Measurements from ENCODE around the gene MCOLN3.

Gene MCOLN3

DNA sequence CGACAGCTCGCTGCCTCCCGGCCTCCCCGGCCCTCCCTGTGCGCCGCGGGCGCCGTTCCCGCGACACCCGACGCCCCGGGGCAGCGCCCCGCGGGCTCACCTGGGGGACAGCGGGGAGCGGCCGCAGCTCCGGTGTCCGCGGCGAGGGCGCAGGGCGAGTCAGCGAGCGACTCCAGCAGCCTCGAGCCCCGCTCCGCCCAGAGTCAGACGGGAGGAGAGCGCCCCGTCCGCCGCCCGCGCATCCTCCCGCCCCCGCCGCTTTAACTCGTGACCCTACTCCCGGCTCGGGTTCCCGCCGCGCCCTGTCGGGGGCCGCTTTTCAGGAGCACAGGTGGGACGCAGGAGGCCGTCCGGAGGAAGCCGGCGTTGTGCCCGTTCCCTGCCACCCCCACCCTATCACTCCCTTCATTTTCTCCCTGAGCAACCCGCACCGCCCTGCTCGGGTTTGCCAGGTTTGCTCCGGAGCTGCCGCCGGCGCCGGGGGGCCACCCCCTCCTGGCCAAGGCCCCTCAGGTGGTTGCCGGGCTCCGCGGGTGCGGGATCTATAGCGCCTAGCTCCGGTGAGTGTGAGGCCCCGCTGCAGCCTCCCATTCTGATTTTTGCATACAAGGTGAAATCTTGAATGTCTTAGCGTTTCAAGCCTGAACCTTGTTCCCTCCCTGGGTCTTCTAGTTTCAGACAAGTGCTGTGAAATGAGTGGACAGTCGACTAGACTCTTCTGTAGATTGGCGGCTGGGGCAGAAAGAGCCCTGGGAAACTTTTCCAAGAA, at the start of gene MCOLN3:
Gene MCOLN3 (minus strand): TSS at position 205 of the 769 bp plus-strand sequence. CDS start 3,140 bp downstream, outside the sequence.
- TF ChIP-seq, protein P1, sequence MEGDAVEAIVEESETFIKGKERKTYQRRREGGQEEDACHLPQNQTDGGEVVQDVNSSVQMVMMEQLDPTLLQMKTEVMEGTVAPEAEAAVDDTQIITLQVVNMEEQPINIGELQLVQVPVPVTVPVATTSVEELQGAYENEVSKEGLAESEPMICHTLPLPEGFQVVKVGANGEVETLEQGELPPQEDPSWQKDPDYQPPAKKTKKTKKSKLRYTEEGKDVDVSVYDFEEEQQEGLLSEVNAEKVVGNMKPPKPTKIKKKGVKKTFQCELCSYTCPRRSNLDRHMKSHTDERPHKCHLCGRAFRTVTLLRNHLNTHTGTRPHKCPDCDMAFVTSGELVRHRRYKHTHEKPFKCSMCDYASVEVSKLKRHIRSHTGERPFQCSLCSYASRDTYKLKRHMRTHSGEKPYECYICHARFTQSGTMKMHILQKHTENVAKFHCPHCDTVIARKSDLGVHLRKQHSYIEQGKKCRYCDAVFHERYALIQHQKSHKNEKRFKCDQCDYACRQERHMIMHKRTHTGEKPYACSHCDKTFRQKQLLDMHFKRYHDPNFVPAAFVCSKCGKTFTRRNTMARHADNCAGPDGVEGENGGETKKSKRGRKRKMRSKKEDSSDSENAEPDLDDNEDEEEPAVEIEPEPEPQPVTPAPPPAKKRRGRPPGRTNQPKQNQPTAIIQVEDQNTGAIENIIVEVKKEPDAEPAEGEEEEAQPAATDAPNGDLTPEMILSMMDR (IDR thresholded peaks at IDR 0.05; ENCODE audit: extremely low read depth, missing control alignments) = no peak
- DNase-seq (ENCODE audit: low spot score) = peak; percentile 72

GRCh38 chr1:85093644-85094043, 45.3 kb upstream of the MCOLN3 start:
- DNase-seq (ENCODE audit: low spot score) = no peak
- TF ChIP-seq, protein P1 (IDR thresholded peaks at IDR 0.05; ENCODE audit: extremely low read depth, missing control alignments) = no peak

GRCh38 chr1:85091671-85092280, 43.5 kb upstream of the MCOLN3 start:
- no peak for DNase-seq (ENCODE audit: low spot score)
- TF ChIP-seq, protein P1 (IDR thresholded peaks at IDR 0.05; ENCODE audit: extremely low read depth, missing control alignments) = no peak

DNA sequence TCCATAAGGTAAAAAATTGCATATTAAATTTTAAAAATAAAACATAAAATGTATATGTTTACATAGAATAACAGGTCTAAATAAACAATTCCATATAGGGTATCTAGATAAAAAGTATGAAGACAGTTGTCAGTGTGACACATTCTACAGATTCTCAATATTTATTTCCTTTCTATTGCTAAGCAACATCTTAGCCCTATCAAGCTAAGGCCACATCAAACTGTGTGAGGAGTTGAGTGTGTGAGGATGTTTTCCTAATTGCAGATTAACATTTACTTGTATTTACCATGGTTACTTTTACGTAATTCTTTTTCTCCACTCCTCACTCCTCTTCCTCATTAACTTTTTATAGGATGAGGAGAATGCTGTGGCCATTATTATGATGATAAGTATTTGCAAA, 41.9 kb upstream of the MCOLN3 start:
- TF ChIP-seq, protein P1 (IDR thresholded peaks at IDR 0.05; ENCODE audit: extremely low read depth, missing control alignments) = no peak
- DNase-seq (ENCODE audit: low spot score) = no peak

DNA sequence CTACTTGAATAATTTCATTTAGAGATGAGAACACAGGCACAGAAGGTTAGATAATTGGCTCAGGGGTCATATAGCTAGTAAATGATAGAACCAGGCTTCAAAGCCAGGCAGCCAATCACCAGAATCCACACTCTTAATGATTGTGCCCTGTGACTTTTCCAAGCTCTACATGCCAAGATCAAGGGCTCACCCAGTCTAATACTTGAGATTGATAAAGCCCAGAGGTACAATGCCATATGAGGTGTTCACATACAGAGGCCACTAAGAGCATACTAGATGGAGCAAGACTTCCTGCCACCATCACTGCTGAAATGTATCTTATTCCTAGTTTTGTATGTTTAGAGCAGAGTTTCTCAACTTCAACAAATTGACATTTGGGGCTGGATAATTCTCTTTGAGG, 40.9 kb upstream of the MCOLN3 start:
- no peak for DNase-seq (ENCODE audit: low spot score)
- TF ChIP-seq, protein P1 (IDR thresholded peaks at IDR 0.05; ENCODE audit: extremely low read depth, missing control alignments) = no peak

- TF ChIP-seq, protein P1 (IDR thresholded peaks at IDR 0.05; ENCODE audit: extremely low read depth, missing control alignments) = no peak
- DNase-seq (ENCODE audit: low spot score) = no peak
Measured at GRCh38 chr1:85088408-85088784, 40.1 kb upstream of the MCOLN3 start.

DNA sequence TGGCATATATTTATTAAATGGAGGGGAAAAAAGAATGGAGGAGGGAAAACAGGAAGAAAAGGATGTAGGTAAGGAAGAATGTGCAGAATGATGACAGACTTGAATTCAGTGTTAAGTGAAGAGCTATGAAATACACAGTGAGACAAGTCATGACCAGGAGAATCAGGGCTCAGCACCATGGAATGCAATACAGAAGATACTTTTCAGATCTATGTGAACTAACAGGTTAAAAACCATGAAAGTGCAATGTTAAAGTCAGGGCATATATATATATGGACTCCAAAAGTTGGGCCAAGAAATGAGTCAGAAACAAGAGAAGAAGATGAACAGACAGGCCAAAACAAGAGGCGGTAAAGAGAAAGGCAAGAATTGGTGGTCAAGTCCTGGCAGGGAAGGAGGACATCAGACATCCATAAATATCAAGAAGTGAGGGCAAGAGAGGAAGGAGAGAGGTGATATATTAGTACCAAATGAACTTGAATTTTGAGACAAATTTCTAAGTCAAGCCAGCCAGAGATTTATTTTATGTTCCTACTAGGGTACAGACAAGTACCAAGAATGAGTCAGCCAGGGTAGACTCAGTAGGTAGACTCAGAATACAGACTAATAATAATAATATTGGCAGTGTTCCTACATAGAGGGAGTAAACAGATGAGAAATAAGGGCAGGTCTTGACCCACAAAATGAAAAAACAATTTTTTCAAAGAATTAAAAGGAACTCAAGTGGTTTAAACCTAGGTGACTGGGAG, 39.5 kb upstream of the MCOLN3 start:
- no peak for DNase-seq (ENCODE audit: low spot score)

More for the DNA sequence above, 39.5 kb upstream of the MCOLN3 start:
- TF ChIP-seq, protein P1 (IDR thresholded peaks at IDR 0.05; ENCODE audit: extremely low read depth, missing control alignments) = no peak
